Breast epithelium (tissue), 4 donors: ENCODE results near the gene FASLG. TPM values are rescaled to one million over a fixed set of nuclear protein-coding genes. Genes with fewer than 3 reads are reported as not detected.

Experiments used
- DNase-seq, 2 donors: peaks; one replicate each; pipeline ENCODE4 v3.0.0-alpha.2; 2019; ENCODE audit warnings: low spot score in 2 of 2
- H3K27ac ChIP-seq, 2 donors: fragments of 200-600 bp; sonication (generic) in 1 of 2; one replicate each; pipeline ENCODE4 v1.5.1; 2016 to 2019; ENCODE audit warnings: mild to moderate bottlenecking in 1 of 2
- H3K27me3 ChIP-seq, 2 donors: fragments of 200-600 bp; sonication (generic) in 1 of 2; one replicate each; pipeline versions ENCODE4 v1.5.1 to v1.6.0; 2017 to 2019; ENCODE audit warnings: control low read depth in 1 of 2, mild to moderate bottlenecking in 1 of 2
- H3K36me3 ChIP-seq: fragments of 200-600 bp; one replicate; pipeline ENCODE4 v1.5.1; 2019
- H3K4me1 ChIP-seq, 2 donors: fragments of 200-600 bp; sonication (generic); one replicate each; pipeline ENCODE4 v1.5.1; 2016 to 2019; ENCODE audit warnings: control low read depth in 1 of 2
- H3K4me3 ChIP-seq, 3 donors: fragments of 200-600 bp; sonication (generic); 1 replicate in 2 of 3; 2 replicates in 1 of 3; pipeline ENCODE4 v1.5.1; 2016 to 2019; ENCODE audit warnings: mild to moderate bottlenecking in 3 of 3, moderate library complexity in 2 of 3
- H3K9me3 ChIP-seq, 2 donors: fragments of 200-600 bp; sonication (generic) in 1 of 2; one replicate each; pipeline ENCODE4 v1.5.1; 2016 to 2019; ENCODE audit warnings: control low read depth in 1 of 2
- CTCF ChIP-seq, 3 donors: fragments of 450-650 bp; IDR thresholded peaks; one replicate each; pipeline ENCODE4 v1.5.1; 2016 to 2017; ENCODE audit warnings: antibody characterized with exemption in 3 of 3, mild to moderate bottlenecking in 3 of 3, moderate library complexity in 3 of 3
- POLR2A ChIP-seq: fragments of 450-650 bp; IDR thresholded peaks from one replicate; pipeline ENCODE4 v1.6.1; 2016; ENCODE audit warnings: antibody characterized with exemption, mild to moderate bottlenecking, moderate library complexity
- POLR2AphosphoS5 ChIP-seq, 3 donors: sonication (generic); formaldehyde crosslinking; IDR thresholded peaks; one replicate each; pipeline ENCODE4 v1.6.1; 2017; ENCODE audit warnings: antibody characterized with exemption in 3 of 3
- intact Hi-C: fragments of 100-400 bp; cut with DNase I; formaldehyde crosslinking; loops from one replicate; pipeline ENCODE4 v1.15.1; 2023; ENCODE audit warnings: low total_unique reads
- total RNA-seq, 3 donors: library from RNA; depleted of rRNA; stranded (reverse); fragments of >200 nt; gene quantifications; one replicate each; pipeline ENCODE4 v1.1.0, GENCODE V29; 2016

FASLG gene
- under 1 TPM in 1 of 3 donors, not detected in 2; 0.44 TPM for total RNA-seq

- Histone ChIP-seq H3K27ac (no peak within 1 kb of the TSS), H3K9me3 (no peaks in the 10 kb centered on the region), H3K27me3 (no peaks in the 10 kb centered on the region), H3K4me3 (no peak within 1 kb of the TSS), H3K4me1 (no peaks in the 10 kb centered on the region), H3K36me3 (no peaks in the 10 kb centered on the region)
- no peak for DNase-seq
- intact Hi-C loops = no loop called here
- TF ChIP-seq POLR2A (no peak), POLR2AphosphoS5 (IDR thresholded peaks at IDR 0.05) (no peak)
These were observed at the start of gene FASLG for GRCh38 chr1:172658871-172659453. Gene FASLG (plus strand): TSS chr1:172659103. CDS start chr1:172659202, 99 bp downstream.

GRCh38 chr1:172609528-172609927 is 49.4 kb upstream of the FASLG start:
- Histone ChIP-seq H3K27me3 (no peaks in the 10 kb centered on the region), H3K4me3 (no peak overlapping the region), H3K27ac (no peak overlapping the region), H3K36me3 (peaks cover 8% of the 10 kb centered on the region), H3K9me3 (no peaks in the 10 kb centered on the region), H3K4me1 (no peaks in the 10 kb centered on the region)
- intact Hi-C loops = no loop called here
- DNase-seq = no peak
- no peak for TF ChIP-seq POLR2A
- no peak for TF ChIP-seq POLR2AphosphoS5 (IDR thresholded peaks at IDR 0.05)
- TF ChIP-seq CTCF (IDR thresholded peaks at IDR 0.05) = no peak

- intact Hi-C loops = no loop called here
- no peak overlapping the region for H3K27ac ChIP-seq
- H3K4me1 ChIP-seq = no peaks in the 10 kb centered on the region
- no peaks in the 10 kb centered on the region for H3K27me3 ChIP-seq
- no peak for DNase-seq
- peaks cover 5% of the 10 kb centered on the region for H3K36me3 ChIP-seq
- peaks cover 5 to 6% of the 10 kb centered on the region in 2 donors for H3K9me3 ChIP-seq
- TF ChIP-seq CTCF (IDR thresholded peaks at IDR 0.05) (no peak), POLR2A (no peak), POLR2AphosphoS5 (IDR thresholded peaks at IDR 0.05) (no peak)
- H3K4me3 ChIP-seq = no peak overlapping the region
These were observed 46.4 kb upstream of the FASLG start for GRCh38 chr1:172612478-172612877.

- no peak for DNase-seq
- no peak overlapping the region for H3K4me3 ChIP-seq
- H3K4me1 ChIP-seq = no peaks in the 10 kb centered on the region
- no peak overlapping the region for H3K27ac ChIP-seq
- intact Hi-C loops = no loop called here
- peaks cover 5% of the 10 kb centered on the region for H3K36me3 ChIP-seq
- H3K9me3 ChIP-seq = peaks cover 5 to 6% of the 10 kb centered on the region in 2 donors
- TF ChIP-seq POLR2A = no peak
- TF ChIP-seq POLR2AphosphoS5 (IDR thresholded peaks at IDR 0.05) = no peak
- TF ChIP-seq CTCF (IDR thresholded peaks at IDR 0.05) = no peak
- no peaks in the 10 kb centered on the region for H3K27me3 ChIP-seq
These were observed 45.6 kb upstream of the FASLG start for GRCh38 chr1:172613294-172613693.

- intact Hi-C loops = no loop called here
- Histone ChIP-seq H3K9me3 (peaks cover 23 to 25% of the 10 kb centered on the region in 2 donors), H3K4me3 (no peak overlapping the region), H3K27me3 (no peaks in the 10 kb centered on the region), H3K36me3 (no peaks in the 10 kb centered on the region), H3K4me1 (no peaks in the 10 kb centered on the region), H3K27ac (no peak overlapping the region)
- DNase-seq = no peak
- TF ChIP-seq CTCF (IDR thresholded peaks at IDR 0.05) (no peak), POLR2A (no peak), POLR2AphosphoS5 (IDR thresholded peaks at IDR 0.05) (no peak)
These were observed 42.7 kb upstream of the FASLG start for GRCh38 chr1:172616195-172616594.
